Epithelial cell of proximal tubule (primary cell): ENCODE results near the gene BZW2. TPM values are rescaled to one million over a fixed set of nuclear protein-coding genes. Genes with fewer than 3 reads are reported as not detected.

Source experiments
- DNase-seq: peaks from one replicate; pipeline ENCODE4 v3.0.0-alpha.2; 2011; ENCODE audit warnings: low read depth
- H3K4me3 ChIP-seq: 2 replicates; pipeline ENCODE4 v1.5.1; 2011; ENCODE audit warnings: low read depth, mild to moderate bottlenecking, low read length
- CTCF ChIP-seq: conservative IDR thresholded peaks from 2 replicates; pipeline ENCODE4 v1.5.1; 2012; ENCODE audit warnings: low read depth, mild to moderate bottlenecking, low read length
- total RNA-seq: library from RNA; depleted of rRNA; stranded (reverse); fragments of >200 nt; gene quantifications from 2 replicates; pipeline ENCODE4 v1.2.3, GENCODE V29; 2015

Gene BZW2
- total RNA-seq, 1 donor from 2014 or later = 102 TPM

GRCh38 chr7:16609842-16610450 lies 36.0 kb upstream of the BZW2 start:
- DNase-seq = no peak
- TF ChIP-seq CTCF = no peak
- no peak overlapping the region for H3K4me3 ChIP-seq

GRCh38 chr7:16611711-16612110 lies 34.3 kb upstream of the BZW2 start:
- DNase-seq = no peak
- no peak overlapping the region for H3K4me3 ChIP-seq
- no peak for TF ChIP-seq CTCF

GRCh38 chr7:16615228-16615627 lies 30.8 kb upstream of the BZW2 start:
- TF ChIP-seq CTCF = no peak
- DNase-seq = no peak
- no peak overlapping the region for H3K4me3 ChIP-seq

GRCh38 chr7:16616122-16616521 lies 29.9 kb upstream of the BZW2 start:
- H3K4me3 ChIP-seq = no peak overlapping the region
- DNase-seq = no peak
- no peak for TF ChIP-seq CTCF

- no peak overlapping the region for H3K4me3 ChIP-seq
- DNase-seq = no peak
- TF ChIP-seq CTCF = no peak
These were observed 29.4 kb upstream of the BZW2 start for GRCh38 chr7:16616542-16616941.

- H3K4me3 ChIP-seq = no peak overlapping the region
- no peak for TF ChIP-seq CTCF
- DNase-seq = no peak
These were observed 26.0 kb upstream of the BZW2 start for GRCh38 chr7:16619979-16620408.

GRCh38 chr7:16626388-16626787 lies 19.6 kb upstream of the BZW2 start:
- no peak for DNase-seq
- no peak overlapping the region for H3K4me3 ChIP-seq
- no peak for TF ChIP-seq CTCF
